Measurements from ENCODE around the gene HNF1B.

DNA sequence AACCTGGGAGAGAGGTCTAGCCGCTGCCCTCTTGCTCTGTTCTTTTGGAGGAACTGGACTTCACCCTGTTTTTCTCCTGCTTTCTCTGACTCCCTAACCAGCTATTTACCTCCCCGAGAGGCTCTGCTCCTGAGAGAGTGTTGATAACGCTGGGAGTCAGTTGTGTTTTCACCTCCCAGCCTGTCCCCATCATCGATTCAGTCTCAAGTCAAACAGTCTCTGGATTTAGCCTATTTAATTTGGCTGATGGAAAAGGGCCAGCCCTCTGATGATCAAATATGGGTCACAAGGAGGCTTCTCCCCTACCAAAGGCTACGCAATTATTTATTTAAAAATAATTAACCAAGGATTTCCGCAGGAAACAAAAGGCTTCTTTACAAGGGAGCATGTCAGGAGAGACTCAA is 31.8 kb downstream of the HNF1B start:
- TF ChIP-seq ELF4 (IDR thresholded peaks at IDR 0.05): no peak
- TF ChIP-seq FOXM1 (IDR thresholded peaks at IDR 0.05; ENCODE audit: borderline replicate concordance): no peak
- no peak for TF ChIP-seq FOXA1 (IDR thresholded peaks at IDR 0.05)
- no peak for TF ChIP-seq SP1 (IDR thresholded peaks at IDR 0.05)
- no peak for TF ChIP-seq NFRKB (IDR thresholded peaks at IDR 0.05)
- TF ChIP-seq HDGF (IDR thresholded peaks at IDR 0.05; ENCODE audit: borderline replicate concordance): no peak
- no peak for TF ChIP-seq BHLHE40 (IDR thresholded peaks at IDR 0.05; ENCODE audit: borderline replicate concordance)
- TF ChIP-seq SUZ12 (IDR thresholded peaks at IDR 0.05): no peak
- no peak for TF ChIP-seq ZNF384 (IDR thresholded peaks at IDR 0.05)
- no peak for TF ChIP-seq TARDBP (IDR thresholded peaks at IDR 0.05)
- TF ChIP-seq, protein P1, sequence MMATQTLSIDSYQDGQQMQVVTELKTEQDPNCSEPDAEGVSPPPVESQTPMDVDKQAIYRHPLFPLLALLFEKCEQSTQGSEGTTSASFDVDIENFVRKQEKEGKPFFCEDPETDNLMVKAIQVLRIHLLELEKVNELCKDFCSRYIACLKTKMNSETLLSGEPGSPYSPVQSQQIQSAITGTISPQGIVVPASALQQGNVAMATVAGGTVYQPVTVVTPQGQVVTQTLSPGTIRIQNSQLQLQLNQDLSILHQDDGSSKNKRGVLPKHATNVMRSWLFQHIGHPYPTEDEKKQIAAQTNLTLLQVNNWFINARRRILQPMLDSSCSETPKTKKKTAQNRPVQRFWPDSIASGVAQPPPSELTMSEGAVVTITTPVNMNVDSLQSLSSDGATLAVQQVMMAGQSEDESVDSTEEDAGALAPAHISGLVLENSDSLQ (IDR thresholded peaks at IDR 0.05): no peak
- no peak for TF ChIP-seq FOXK2 (IDR thresholded peaks at IDR 0.05)
- TF ChIP-seq CTBP1 (IDR thresholded peaks at IDR 0.05; ENCODE audit: borderline replicate concordance): no peak

All from HEK293T (cell line).